DND-41 (cell line): ENCODE results near the gene ZNF609.

Experiments
- CTCF ChIP-seq: IDR thresholded peaks from 2 replicates; pipeline ENCODE4 v1.5.1; 2012; ENCODE audit warnings: borderline replicate concordance, low read length, moderate library complexity, mild to moderate bottlenecking; ENCODE audit not compliant: poor library complexity, severe bottlenecking; ENCODE audit errors: extremely low read depth
- EZH2 ChIP-seq: IDR thresholded peaks from 3 replicates; pipeline ENCODE4 v1.6.1; 2012; ENCODE audit warnings: borderline replicate concordance, low read depth, mild to moderate bottlenecking, moderate library complexity, low read length, inconsistent platforms; ENCODE audit not compliant: severe bottlenecking

GRCh38 chr15:64690578-64691296 lies 230.4 kb downstream of the ZNF609 start:
- peak; percentile 14 for TF ChIP-seq CTCF
- TF ChIP-seq EZH2 = no peak
